ENCODE data around the gene CATSPERZ.

The CATSPERZ gene

DNA sequence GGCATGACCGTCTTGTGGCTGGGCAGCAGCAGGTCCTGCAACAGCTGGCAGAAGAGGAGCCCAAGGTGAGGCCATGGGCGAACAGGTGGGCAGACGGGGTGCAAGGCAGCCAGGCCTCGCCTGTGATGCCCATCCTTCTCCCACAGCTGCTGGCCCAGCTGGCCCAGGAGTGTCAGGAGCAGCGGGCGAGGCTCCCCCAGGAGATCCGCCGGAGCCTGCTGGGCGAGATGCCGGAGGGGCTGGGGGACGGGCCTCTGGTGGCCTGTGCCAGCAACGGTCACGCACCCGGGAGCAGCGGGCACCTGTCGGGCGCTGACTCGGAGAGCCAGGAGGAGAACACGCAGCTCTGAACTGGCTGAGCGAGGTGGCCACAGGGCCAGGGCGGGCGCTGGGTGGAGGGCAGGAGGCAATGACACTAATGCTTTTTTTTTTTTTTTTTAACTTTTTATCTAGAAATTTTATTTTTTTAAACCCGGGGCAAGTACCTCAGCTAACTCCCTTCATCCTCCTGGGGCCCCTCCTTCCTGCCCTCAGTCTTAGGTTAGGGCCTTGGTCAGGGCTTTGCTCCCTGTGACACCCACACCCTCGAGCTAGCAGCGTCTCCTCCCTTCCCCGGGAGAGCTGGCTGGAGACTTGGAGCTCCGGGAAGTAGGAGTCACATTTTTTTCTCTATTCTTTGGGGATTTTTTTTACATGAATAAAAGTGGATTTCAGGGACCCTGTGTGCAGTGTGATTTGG lies 32.8 kb upstream of the CATSPERZ start:
- H3K9me2 ChIP-seq (replicated peaks; ENCODE audit: low read depth, low read length), result no peaks in the 10 kb centered on the region
- H2AFZ ChIP-seq (ENCODE audit: low read length), result no peak overlapping the region
- no peaks in the 10 kb centered on the region for H3K27me3 ChIP-seq (ENCODE audit: insufficient read depth, low read length, poor library complexity, severe bottlenecking)
- peaks cover 24% of the 10 kb centered on the region for H3K4me1 ChIP-seq (ENCODE audit: insufficient read depth, low read length, poor library complexity, severe bottlenecking)
- no peaks in the 10 kb centered on the region for H3K9me3 ChIP-seq (ENCODE audit: insufficient read depth, low read depth, low read length)
- peak overlapping the region; percentile 87 for H3K9ac ChIP-seq (ENCODE audit: low read depth, low read length, poor library complexity, severe bottlenecking)
- no peaks in the 10 kb centered on the region for H3K36me3 ChIP-seq (ENCODE audit: insufficient read depth, low read length)
- H3K4me2 ChIP-seq (ENCODE audit: low read depth, low read length, poor library complexity, severe bottlenecking), result peak overlapping the region; percentile 82
- TF ChIP-seq CTCF (conservative IDR thresholded peaks at IDR 0.05; ENCODE audit: low read length), result no peak
- no peak for TF ChIP-seq EZH2phosphoT487 (IDR thresholded peaks at IDR 0.05; ENCODE audit: borderline replicate concordance)
- H3F3A ChIP-seq (ENCODE audit: low read depth), result peaks cover 6% of the 10 kb centered on the region; the same call in 1 of the 2 replicates
- no peaks in the 10 kb centered on the region for H4K20me1 ChIP-seq (ENCODE audit: insufficient read depth, low read length, poor library complexity, severe bottlenecking)
- H3K79me2 ChIP-seq (ENCODE audit: insufficient read depth, low read length), result no peaks in the 10 kb centered on the region; the same call in 1 of the 2 replicates
- H3K4me3 ChIP-seq (ENCODE audit: low read length, poor library complexity, severe bottlenecking), result no peak overlapping the region

GRCh38 chr11:64268025-64268892 lies 31.9 kb upstream of the CATSPERZ start:
- Histone ChIP-seq H3K36me3 (ENCODE audit: insufficient read depth, low read length) (no peaks in the 10 kb centered on the region), H3K4me3 (ENCODE audit: low read length, poor library complexity, severe bottlenecking) (peak overlapping the region; percentile 74), H3K4me1 (ENCODE audit: insufficient read depth, low read length, poor library complexity, severe bottlenecking) (peaks cover 27% of the 10 kb centered on the region), H3K9me2 (replicated peaks; ENCODE audit: low read depth, low read length) (no peaks in the 10 kb centered on the region), H2AFZ (ENCODE audit: low read length) (no peak overlapping the region), H3K79me2 (ENCODE audit: insufficient read depth, low read length) (no peaks in the 10 kb centered on the region; the same call in 1 of the 2 replicates), H3K9me3 (ENCODE audit: insufficient read depth, low read depth, low read length) (no peaks in the 10 kb centered on the region), H3K9ac (ENCODE audit: low read depth, low read length, poor library complexity, severe bottlenecking) (peak overlapping the region; percentile 87), H4K20me1 (ENCODE audit: insufficient read depth, low read length, poor library complexity, severe bottlenecking) (no peaks in the 10 kb centered on the region), H3K27me3 (ENCODE audit: insufficient read depth, low read length, poor library complexity, severe bottlenecking) (no peaks in the 10 kb centered on the region), H3K4me2 (ENCODE audit: low read depth, low read length, poor library complexity, severe bottlenecking) (peak overlapping the region; percentile 82), H3F3A (ENCODE audit: low read depth) (peaks cover 6% of the 10 kb centered on the region; the same call in 1 of the 2 replicates)
- TF ChIP-seq CTCF (conservative IDR thresholded peaks at IDR 0.05; ENCODE audit: low read length), result no peak
- no peak for TF ChIP-seq EZH2phosphoT487 (IDR thresholded peaks at IDR 0.05; ENCODE audit: borderline replicate concordance)

DNA sequence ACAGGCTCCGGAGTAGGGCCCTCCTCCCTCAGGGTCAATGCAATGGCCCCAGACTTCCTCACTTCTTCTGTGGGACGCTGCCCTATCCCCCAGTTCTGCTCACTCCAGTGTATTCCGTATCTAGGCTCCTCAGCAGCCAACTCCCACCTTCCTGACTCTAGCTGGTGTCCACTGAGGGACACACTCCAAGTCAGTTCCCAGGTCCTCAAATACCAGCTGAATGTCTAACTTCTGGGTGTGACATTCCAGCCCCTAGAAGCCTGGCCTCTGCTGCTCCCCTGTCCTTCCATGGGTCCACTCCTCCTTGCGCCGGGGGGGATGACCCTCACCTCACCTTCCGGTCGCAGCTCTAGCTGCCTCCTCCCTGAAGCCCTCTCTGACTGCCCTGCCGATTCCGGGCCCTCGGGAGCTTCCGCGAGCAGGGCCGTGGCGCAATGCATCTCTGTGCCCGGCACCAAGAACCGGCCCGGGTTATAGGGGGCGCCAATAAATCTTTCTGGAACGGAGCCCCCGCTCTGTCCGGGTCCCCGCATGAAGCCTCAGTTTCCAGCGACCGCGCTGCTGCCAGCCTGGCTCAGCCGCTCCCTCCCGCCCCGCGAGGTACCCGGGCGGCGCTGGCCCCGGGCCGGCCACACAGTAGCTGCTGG lies 31.1 kb upstream of the CATSPERZ start:
- no peaks in the 10 kb centered on the region; the same call in 1 of the 2 replicates for H3K79me2 ChIP-seq (ENCODE audit: insufficient read depth, low read length)
- no peaks in the 10 kb centered on the region for H4K20me1 ChIP-seq (ENCODE audit: insufficient read depth, low read length, poor library complexity, severe bottlenecking)
- no peaks in the 10 kb centered on the region for H3K9me3 ChIP-seq (ENCODE audit: insufficient read depth, low read depth, low read length)
- H3K27me3 ChIP-seq (ENCODE audit: insufficient read depth, low read length, poor library complexity, severe bottlenecking), result no peaks in the 10 kb centered on the region
- H3K4me1 ChIP-seq (ENCODE audit: insufficient read depth, low read length, poor library complexity, severe bottlenecking), result peaks cover 27% of the 10 kb centered on the region
- H3K36me3 ChIP-seq (ENCODE audit: insufficient read depth, low read length), result no peaks in the 10 kb centered on the region
- H2AFZ ChIP-seq (ENCODE audit: low read length), result peak overlapping the region; percentile 77
- no peaks in the 10 kb centered on the region for H3K9me2 ChIP-seq (replicated peaks; ENCODE audit: low read depth, low read length)
- H3F3A ChIP-seq (ENCODE audit: low read depth), result peaks cover 6% of the 10 kb centered on the region; the same call in 1 of the 2 replicates
- TF ChIP-seq CTCF (conservative IDR thresholded peaks at IDR 0.05; ENCODE audit: low read length), result no peak
- TF ChIP-seq EZH2phosphoT487 (IDR thresholded peaks at IDR 0.05; ENCODE audit: borderline replicate concordance), result no peak
- peak overlapping the region; percentile 87 for H3K9ac ChIP-seq (ENCODE audit: low read depth, low read length, poor library complexity, severe bottlenecking)
- peak overlapping the region; percentile 82 for H3K4me2 ChIP-seq (ENCODE audit: low read depth, low read length, poor library complexity, severe bottlenecking)
- peak overlapping the region; percentile 74 for H3K4me3 ChIP-seq (ENCODE audit: low read length, poor library complexity, severe bottlenecking)
